ENCODE results near the gene ADCY2. TPM values are rescaled to one million over a fixed set of nuclear protein-coding genes. Genes with fewer than 3 reads are reported as not detected.

ADCY2 gene
- total RNA-seq, 1 experiment from 2014 or later: not detected

GRCh38 chr5:7684826-7685225, 288.9 kb downstream of the ADCY2 start:
- Histone ChIP-seq H3K27me3 (replicated peaks; ENCODE audit: control insufficient read depth, insufficient read depth, low read length) (no peaks in the 10 kb centered on the region), H3K4me3 (ENCODE audit: low read depth, low read length) (no peak overlapping the region), H3K9me3 (no peaks in the 10 kb centered on the region), H3K4me1 (no peaks in the 10 kb centered on the region), H3K36me3 (ENCODE audit: control insufficient read depth, insufficient read depth, low read length) (no peaks in the 10 kb centered on the region)
- intact Hi-C loops (cut with micrococcal nuclease; ENCODE audit: unreplicated experiment): no loop called here
- Mint-ChIP-seq H3K27ac (ENCODE audit: unreplicated experiment) (no peak overlapping the region), H3K36me3 (ENCODE audit: insufficient read depth, unreplicated experiment) (no peaks in the 10 kb centered on the region), H3K4me1 (ENCODE audit: low read depth, unreplicated experiment) (no peaks in the 10 kb centered on the region), H3K9me3 (ENCODE audit: unreplicated experiment) (no peaks in the 10 kb centered on the region), H3K4me3 (ENCODE audit: unreplicated experiment) (no peak overlapping the region), H3K27me3 (ENCODE audit: insufficient read depth, unreplicated experiment) (peaks cover 22% of the 10 kb centered on the region)
- DNase-seq: no peak
- CTCF ChIA-PET: no interaction called here
- POLR2A ChIA-PET: no interaction called here
- no TSS peak for BruUV-seq (replicated peaks)
- no peak for TF ChIP-seq CTCF (IDR thresholded peaks at IDR 0.05; ENCODE audit: insufficient read depth in 1 of 2, low read depth in 1 of 2, low read length in 1 of 2, severe bottlenecking in 1 of 2, unreplicated experiment in 1 of 2)

- no peak overlapping the region for H3K4me3 Mint-ChIP-seq (ENCODE audit: unreplicated experiment)
- no peak for DNase-seq
- Histone ChIP-seq H3K36me3 (ENCODE audit: control insufficient read depth, insufficient read depth, low read length) (no peaks in the 10 kb centered on the region), H3K4me1 (no peaks in the 10 kb centered on the region), H3K4me3 (ENCODE audit: low read depth, low read length) (no peak overlapping the region), H3K9me3 (no peaks in the 10 kb centered on the region), H3K27me3 (replicated peaks; ENCODE audit: control insufficient read depth, insufficient read depth, low read length) (no peaks in the 10 kb centered on the region)
- no peak overlapping the region for H3K27ac Mint-ChIP-seq (ENCODE audit: unreplicated experiment)
- H3K27me3 Mint-ChIP-seq (ENCODE audit: insufficient read depth, unreplicated experiment): peaks cover 23% of the 10 kb centered on the region
- ChIA-PET POLR2A (no interaction called here), CTCF (no interaction called here)
- no peaks in the 10 kb centered on the region for H3K4me1 Mint-ChIP-seq (ENCODE audit: low read depth, unreplicated experiment)
- H3K36me3 Mint-ChIP-seq (ENCODE audit: insufficient read depth, unreplicated experiment): no peaks in the 10 kb centered on the region
- no TSS peak for BruUV-seq (replicated peaks)
- H3K9me3 Mint-ChIP-seq (ENCODE audit: unreplicated experiment): no peaks in the 10 kb centered on the region
- intact Hi-C loops (cut with micrococcal nuclease; ENCODE audit: unreplicated experiment): no loop called here
- no peak for TF ChIP-seq CTCF (IDR thresholded peaks at IDR 0.05; ENCODE audit: insufficient read depth in 1 of 2, low read depth in 1 of 2, low read length in 1 of 2, severe bottlenecking in 1 of 2, unreplicated experiment in 1 of 2)
Observed at GRCh38 chr5:7686794-7687193, 290.9 kb downstream of the ADCY2 start.

- no peaks in the 10 kb centered on the region for H3K36me3 Mint-ChIP-seq (ENCODE audit: insufficient read depth, unreplicated experiment)
- peaks cover 23% of the 10 kb centered on the region for H3K27me3 Mint-ChIP-seq (ENCODE audit: insufficient read depth, unreplicated experiment)
- H3K27ac Mint-ChIP-seq (ENCODE audit: unreplicated experiment): no peak overlapping the region
- Histone ChIP-seq H3K4me1 (no peaks in the 10 kb centered on the region), H3K4me3 (ENCODE audit: low read depth, low read length) (no peak overlapping the region), H3K36me3 (ENCODE audit: control insufficient read depth, insufficient read depth, low read length) (no peaks in the 10 kb centered on the region), H3K9me3 (no peaks in the 10 kb centered on the region), H3K27me3 (replicated peaks; ENCODE audit: control insufficient read depth, insufficient read depth, low read length) (no peaks in the 10 kb centered on the region)
- DNase-seq: no peak
- BruUV-seq (replicated peaks): no TSS peak
- no peak for TF ChIP-seq CTCF (IDR thresholded peaks at IDR 0.05; ENCODE audit: insufficient read depth in 1 of 2, low read depth in 1 of 2, low read length in 1 of 2, severe bottlenecking in 1 of 2, unreplicated experiment in 1 of 2)
- POLR2A ChIA-PET: no interaction called here
- H3K4me1 Mint-ChIP-seq (ENCODE audit: low read depth, unreplicated experiment): no peaks in the 10 kb centered on the region
- CTCF ChIA-PET: no interaction called here
- no peaks in the 10 kb centered on the region for H3K9me3 Mint-ChIP-seq (ENCODE audit: unreplicated experiment)
- intact Hi-C loops (cut with micrococcal nuclease; ENCODE audit: unreplicated experiment): no loop called here
- no peak overlapping the region for H3K4me3 Mint-ChIP-seq (ENCODE audit: unreplicated experiment)
Observed at GRCh38 chr5:7690557-7690956, 294.6 kb downstream of the ADCY2 start.

All from Caco-2 (cell line).